HepG2 (cell line): ENCODE data around the gene HCFC1R1. TPM values are rescaled to one million over a fixed set of nuclear protein-coding genes. Genes with fewer than 3 reads are reported as not detected.

ENCODE experiments used
- ATAC-seq: fragments of 200-7000 bp; cut with Tn5 transposase; 3 replicates; pipeline ENCODE4 v1.9.1; 2020; ENCODE audit warnings: mild to moderate bottlenecking, moderate library complexity
- BruUV-seq: library from RNA; stranded (reverse); fragments of 400-500 nt; replicated peaks from 2 replicates; lab custom pipeline; 2021; lab: Mats Ljungman, UMichigan
- CTCF ChIA-PET: fragments of 300-600 bp; formaldehyde crosslinking; extraction: SDS; loops from one replicate; lab custom pipeline; 2021; ENCODE audit warnings: low total read pairs, inconsistent platforms, low intra/inter-chr PET ratio; lab: Yijun Ruan, JAX
- POLR2A ChIA-PET: fragments of 350-600 bp; sonication (Branson Sonifier 250); formaldehyde crosslinking; loops from one replicate; lab custom pipeline; 2020; ENCODE audit warnings: antibody characterized with exemption, inconsistent platforms; lab: Yijun Ruan, JAX
- DNase-seq: peaks from one replicate; pipeline ENCODE4 v3.0.0-alpha.2; 2015; ENCODE audit warnings: low spot score
- FAIRE-seq: peaks from 3 replicates; lab custom pipeline; 2011; peaks lifted over from hg19 to GRCh38; lab: Jason Lieb, UNC
- H2AFZ ChIP-seq: one replicate; pipeline ENCODE4 v1.6.1; 2011; ENCODE audit warnings: low read length, inconsistent platforms
- H3K27ac ChIP-seq: fragments of 300-600 bp; 3 replicates; pipeline ENCODE4 v1.8.0; 2011; ENCODE audit warnings: mixed run types, mild to moderate bottlenecking, mixed read lengths, low read length, inconsistent platforms; ENCODE audit not compliant: insufficient read depth; ENCODE audit errors: extremely low read length
- H3K27me3 ChIP-seq, 2 experiments: fragments of 200-600 bp in 1 of 2; 2 replicates in 1 of 2; 3 replicates in 1 of 2; pipeline versions ENCODE4 v1.6.0 to v1.8.0; 2011; ENCODE audit warnings: low read length in 2 of 2, mild to moderate bottlenecking in 2 of 2, moderate library complexity in 2 of 2, inconsistent platforms in 1 of 2; ENCODE audit not compliant: insufficient read depth in 2 of 2, control insufficient read depth in 1 of 2
- H3K36me3 ChIP-seq, 2 experiments: fragments of 200-600 bp in 1 of 2; replicated peaks in 1 of 2; 2 replicates in 1 of 2; 3 replicates in 1 of 2; pipeline versions ENCODE4 v1.5.1 to v1.8.0; 2011; ENCODE audit warnings: low read length in 2 of 2, inconsistent platforms in 1 of 2; ENCODE audit not compliant: insufficient read depth in 2 of 2, control insufficient read depth in 1 of 2
- H3K4me1 ChIP-seq: 2 replicates; pipeline ENCODE4 v1.5.1; 2012; ENCODE audit warnings: low read length, inconsistent platforms; ENCODE audit not compliant: insufficient read depth
- H3K4me2 ChIP-seq: 2 replicates; pipeline ENCODE4 v1.6.0; 2011; ENCODE audit warnings: low read depth, low read length, inconsistent platforms
- H3K4me3 ChIP-seq, 3 experiments: fragments of 200-600 bp in 1 of 3; sonication (generic), shearing (Covaris generic) in 1 of 3; replicated peaks in 1 of 3; 2 replicates each; pipeline ENCODE4 v1.5.1; 2011 to 2016; ENCODE audit warnings: low read length in 3 of 3, inconsistent platforms in 2 of 3, low read depth in 2 of 3, mild to moderate bottlenecking in 2 of 3, control low read depth in 1 of 3, mixed read lengths in 1 of 3; ENCODE audit not compliant: insufficient read depth in 1 of 3
- H3K79me2 ChIP-seq: one replicate; pipeline ENCODE4 v1.6.1; 2011; ENCODE audit warnings: low read length, inconsistent platforms; ENCODE audit not compliant: insufficient read depth
- H3K9ac ChIP-seq: 2 replicates; pipeline ENCODE4 v1.6.0; 2011; ENCODE audit warnings: mild to moderate bottlenecking, low read depth, low read length, inconsistent platforms; ENCODE audit not compliant: insufficient read depth
- H3K9me3 ChIP-seq: 2 replicates; pipeline ENCODE4 v1.5.1; 2012; ENCODE audit warnings: mild to moderate bottlenecking, low read length
- H4K20me1 ChIP-seq: 2 replicates; pipeline ENCODE4 v1.6.0; 2011; ENCODE audit warnings: inconsistent platforms, mild to moderate bottlenecking, low read length, moderate library complexity; ENCODE audit not compliant: insufficient read depth
- ATF1 ChIP-seq: IDR thresholded peaks from 2 replicates; pipeline ENCODE4 v1.6.1; 2016; ENCODE audit warnings: mild to moderate bottlenecking, control low read depth
- CEBPG ChIP-seq: IDR thresholded peaks from 2 replicates; pipeline ENCODE4 v1.6.1; 2016
- HNF4A ChIP-seq: sonication (generic); formaldehyde crosslinking; IDR thresholded peaks from 2 replicates; pipeline ENCODE4 v1.4.0; 2020; ENCODE audit warnings: missing genetic modification reagents
- HNRNPK ChIP-seq: fragments of 200-400 bp; formaldehyde crosslinking; IDR thresholded peaks from 2 replicates; pipeline ENCODE4 v1.6.1; 2018; ENCODE audit warnings: low read length, low read depth, moderate library complexity, mild to moderate bottlenecking; ENCODE audit not compliant: poor library complexity, severe bottlenecking
- MAZ ChIP-seq, 2 experiments: sonication (generic) in 1 of 2; formaldehyde crosslinking in 1 of 2; IDR thresholded peaks; 2 replicates each; pipeline versions ENCODE4 v1.5.0 to v1.6.1; 2012 to 2020; ENCODE audit warnings: low read depth in 2 of 2, mild to moderate bottlenecking in 2 of 2, borderline replicate concordance in 1 of 2, improper control_type of control experiment in 1 of 2, low read length in 1 of 2, missing genetic modification reagents in 1 of 2, moderate library complexity in 1 of 2
- MEF2D ChIP-seq: sonication (generic); formaldehyde crosslinking; IDR thresholded peaks from 2 replicates; pipeline ENCODE4 v1.5.1; 2020; ENCODE audit warnings: mild to moderate bottlenecking, missing genetic modification reagents
- MYNN ChIP-seq: sonication (generic); formaldehyde crosslinking; IDR thresholded peaks from 2 replicates; pipeline ENCODE4 v1.4.0; 2020; ENCODE audit warnings: mild to moderate bottlenecking, low read depth, missing genetic modification reagents
- NR2F2 ChIP-seq: IDR thresholded peaks from 2 replicates; pipeline ENCODE4 v1.6.1; 2012; ENCODE audit warnings: low read depth, inconsistent platforms, borderline replicate concordance
- POLR2G ChIP-seq: fragments of 200-400 bp; formaldehyde crosslinking; IDR thresholded peaks from 2 replicates; pipeline ENCODE4 v1.6.1; 2018; ENCODE audit warnings: mild to moderate bottlenecking, low read depth, low read length, moderate library complexity
- RBFOX2 ChIP-seq: fragments of 200-400 bp; formaldehyde crosslinking; IDR thresholded peaks from 2 replicates; pipeline ENCODE4 v1.6.1; 2017; ENCODE audit warnings: low read depth, mild to moderate bottlenecking, low read length
- REPIN1 ChIP-seq: sonication (generic); formaldehyde crosslinking; IDR thresholded peaks from 2 replicates; pipeline ENCODE4 v1.8.0; 2022; ENCODE audit warnings: missing genetic modification reagents, low read depth, mild to moderate bottlenecking, borderline replicate concordance
- RFXAP ChIP-seq: sonication (generic); formaldehyde crosslinking; IDR thresholded peaks from 2 replicates; pipeline ENCODE4 v1.4.0; 2020; ENCODE audit warnings: missing genetic modification reagents, borderline replicate concordance
- SAP130 ChIP-seq: IDR thresholded peaks from 2 replicates; pipeline ENCODE4 v1.6.1; 2016; ENCODE audit warnings: low read depth
- TEAD3 ChIP-seq: optimal IDR thresholded peaks from 2 replicates; pipeline ENCODE3; 2016; ENCODE audit warnings: borderline replicate concordance
- TGIF2 ChIP-seq: IDR thresholded peaks from 2 replicates; pipeline ENCODE4 v1.6.1; 2016; ENCODE audit warnings: control low read depth, missing compliant biosample characterization
- TP53 ChIP-seq: sonication (generic); formaldehyde crosslinking; conservative IDR thresholded peaks from 2 replicates; pipeline ENCODE4 v1.4.0; 2020; ENCODE audit warnings: missing genetic modification reagents
- ZNF160 ChIP-seq: sonication (generic); formaldehyde crosslinking; IDR thresholded peaks from 2 replicates; pipeline ENCODE4 v1.8.0; 2022; ENCODE audit warnings: mild to moderate bottlenecking, inconsistent platforms, missing genetic modification reagents
- ZNF260 ChIP-seq: sonication (generic); formaldehyde crosslinking; IDR thresholded peaks from 2 replicates; pipeline ENCODE4 v1.4.0; 2020; ENCODE audit warnings: missing genetic modification reagents, low read depth, mild to moderate bottlenecking, borderline replicate concordance
- ZNF34 ChIP-seq: sonication (generic); formaldehyde crosslinking; IDR thresholded peaks from 2 replicates; pipeline ENCODE4 v1.4.0; 2020; ENCODE audit warnings: mild to moderate bottlenecking, missing genetic modification reagents, borderline replicate concordance
- ZNF605 ChIP-seq: sonication (generic); formaldehyde crosslinking; IDR thresholded peaks from 2 replicates; pipeline ENCODE4 v1.8.0; 2022; ENCODE audit warnings: mild to moderate bottlenecking, missing genetic modification reagents
- ZNF777 ChIP-seq: sonication (generic); formaldehyde crosslinking; IDR thresholded peaks from 2 replicates; pipeline ENCODE4 v1.4.0; 2020; ENCODE audit warnings: missing genetic modification reagents
- ZSCAN25 ChIP-seq: sonication (generic); formaldehyde crosslinking; IDR thresholded peaks from 2 replicates; pipeline ENCODE4 v1.8.0; 2022; ENCODE audit warnings: mild to moderate bottlenecking, missing genetic modification reagents
- ZZZ3 ChIP-seq: sonication (generic); formaldehyde crosslinking; IDR thresholded peaks from 2 replicates; pipeline ENCODE4 v1.4.0; 2020; ENCODE audit warnings: missing genetic modification reagents, mild to moderate bottlenecking, borderline replicate concordance
- WGBS: methylation state at CpG from one replicate; pipeline ENCODE4 v1.1.6; 2017; ENCODE audit warnings: low lambda C conversion rate; 5-methylcytosine and 5-hydroxymethylcytosine counted together
- in situ Hi-C: cut with HindIII; loops from 2 replicates; pipeline ENCODE4 v1.10.0; 2017; ENCODE audit warnings: low pct_unique_long_range_greater_than_20kb; ENCODE audit not compliant: extremely low pct_ligation_motif_present
- intact Hi-C: fragments of 100-400 bp; cut with micrococcal nuclease; formaldehyde crosslinking; loops from one replicate; pipeline ENCODE4 v1.10.0; 2022; ENCODE audit not compliant: unreplicated experiment
- polyA plus RNA-seq, 8 experiments: library from polyadenylated mRNA; depleted of rRNA in 3 of 8; stranded (reverse) in 7 of 8; unstranded in 1 of 8; fragments of >200 nt; fragmentation: Illumina TruSeq in 4 of 8; extraction: Trizol in 4 of 8; gene quantifications; 2 replicates each; pipeline versions ENCODE4 v1.2.1 to v1.2.3, GENCODE V29; 2011 to 2016; ENCODE audit warnings: low read depth in 4 of 8, missing spikeins in 1 of 8, mixed read lengths in 1 of 8; ENCODE audit not compliant: insufficient read depth in 1 of 8
- total RNA-seq, 5 experiments: library from RNA; depleted of rRNA; stranded (reverse); fragments of >200 nt; fragmentation: Illumina TruSeq; extraction: Trizol; gene quantifications; 2 replicates each; pipeline ENCODE4 v1.2.3, GENCODE V29; 2016; ENCODE audit warnings: low read depth in 1 of 5

Gene HCFC1R1
- total and polyA plus RNA-seq, 2 of the 13 experiments (the other 11 are each of a cell fraction or from before 2014, with no cell fraction given), result 13.8 to 16.1 TPM

DNA sequence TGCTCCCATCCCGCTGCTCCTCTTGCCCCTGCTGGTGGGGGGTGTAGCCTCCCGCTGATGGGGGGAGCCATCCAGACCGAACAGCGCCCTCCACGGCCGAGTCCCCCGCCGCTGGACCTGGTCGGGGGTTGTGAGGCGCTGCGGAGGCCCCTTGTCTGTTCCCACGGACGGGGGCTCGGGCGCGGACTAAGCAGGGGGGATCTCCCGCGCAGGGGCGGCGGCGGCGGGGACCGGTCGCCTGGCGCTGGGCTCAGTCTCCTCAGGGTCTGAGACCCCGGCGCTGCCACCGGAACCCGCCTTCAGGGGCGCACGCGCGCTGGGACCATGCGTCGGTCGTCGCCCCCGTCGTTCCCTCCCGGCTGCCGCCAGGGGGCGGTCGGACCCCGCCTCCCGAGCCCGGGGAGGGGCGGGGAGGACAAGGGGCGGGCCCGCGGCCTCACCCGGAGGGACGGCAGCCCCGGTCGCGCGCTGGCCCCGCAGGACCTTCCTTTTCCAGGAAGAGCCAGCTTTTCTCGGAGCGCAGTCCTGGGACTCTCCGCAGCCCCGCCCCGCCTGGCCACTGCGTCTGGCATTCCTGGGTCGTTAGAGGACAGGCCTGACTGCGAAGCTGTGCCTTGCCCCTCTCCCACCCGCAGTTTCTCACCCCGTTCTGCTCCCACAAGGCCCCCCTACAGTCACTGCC lies 35.4 kb upstream of the HCFC1R1 start (continued):
- TF ChIP-seq SAP130, result peak; percentile 79
- no peak for TF ChIP-seq MEF2D (CRISPR knock-in tag)
- TF ChIP-seq ZNF160 (CRISPR knock-in tag), result 0 out of 2 replicates have a peak, but pooled peaks have one; percentile 24
- TF ChIP-seq RBFOX2, result peak; percentile 71
- TF ChIP-seq REPIN1 (CRISPR knock-in tag), result peak; percentile 53; the same call in 1 of the 2 replicates

DNA sequence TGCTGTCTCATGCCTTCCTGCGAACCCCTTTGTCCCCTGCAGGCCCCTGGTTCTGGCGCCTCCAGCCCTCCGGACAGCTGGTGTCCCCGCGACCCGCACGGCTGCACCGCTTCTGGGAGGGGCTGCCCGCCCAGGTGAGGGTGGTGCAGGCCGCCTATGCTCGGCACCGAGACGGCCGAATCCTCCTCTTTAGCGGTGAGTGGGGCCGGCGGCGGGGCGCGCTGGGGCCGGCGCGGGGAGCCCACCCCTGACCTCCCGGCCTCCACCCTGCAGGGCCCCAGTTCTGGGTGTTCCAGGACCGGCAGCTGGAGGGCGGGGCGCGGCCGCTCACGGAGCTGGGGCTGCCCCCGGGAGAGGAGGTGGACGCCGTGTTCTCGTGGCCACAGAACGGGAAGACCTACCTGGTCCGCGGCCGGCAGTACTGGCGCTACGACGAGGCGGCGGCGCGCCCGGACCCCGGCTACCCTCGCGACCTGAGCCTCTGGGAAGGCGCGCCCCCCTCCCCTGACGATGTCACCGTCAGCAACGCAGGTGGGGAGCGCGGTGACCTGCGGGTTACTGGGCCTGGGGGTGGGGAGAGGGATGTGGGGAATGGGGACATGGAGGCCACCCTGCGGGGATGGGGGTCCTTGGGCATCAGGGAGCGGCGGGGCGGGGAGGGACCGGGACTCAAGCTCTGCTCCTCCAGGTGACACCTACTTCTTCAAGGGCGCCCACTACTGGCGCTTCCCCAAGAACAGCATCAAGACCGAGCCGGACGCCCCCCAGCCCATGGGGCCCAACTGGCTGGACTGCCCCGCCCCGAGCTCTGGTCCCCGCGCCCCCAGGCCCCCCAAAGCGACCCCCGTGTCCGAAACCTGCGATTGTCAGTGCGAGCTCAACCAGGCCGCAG lies 34.6 kb upstream of the HCFC1R1 start:
- Histone ChIP-seq H3K4me2 (peak overlapping the region; percentile 99), H3K4me3 (peak overlapping the region; percentile 74 to 91 (median 90)), H3K27ac (no peak overlapping the region), H3K9ac (peak overlapping the region; percentile 81), H2AFZ (no peak overlapping the region), H3K27me3 (no peaks in the 10 kb centered on the region), H3K9me3 (no peaks in the 10 kb centered on the region), H3K36me3 (no peaks in the 10 kb centered on the region), H4K20me1 (no peaks in the 10 kb centered on the region), H3K4me1 (peaks cover 14% of the 10 kb centered on the region), H3K79me2 (no peaks in the 10 kb centered on the region)
- ChIA-PET CTCF (interaction anchor here (1.2 to 1.6 kb wide), 3 partner anchors 29 to 43 kb away, joined by 5 to 8 read pairs (median 7); no protein-coding TSS in a partner anchor), POLR2A (interaction anchor here (1.0 to 3.0 kb wide), 13 partner anchors 9 to 71 kb away, joined by 3 to 30 read pairs (median 3); partner anchors contain the start of genes HCFC1R1, THOC6, TNFRSF12A and ZNF205)
- no TSS peak for BruUV-seq
- in situ Hi-C loops, result no loop called here
- ATAC-seq, result peak; percentile 12
- DNase-seq, result peak; percentile 36
- no peak for FAIRE-seq
- 35% methylated on average over 4 of the region's 77 CpGs for WGBS
- intact Hi-C loops, result loop anchor here (1.0 to 2.0 kb wide), 3 partner anchors 29 to 70 kb away; no protein-coding TSS in a partner anchor
- TF ChIP-seq RBFOX2 (no peak), MYNN (no peak), HNRNPK (peak; percentile 85), CEBPG (CRISPR knock-in tag) (no peak), ZNF260 (CRISPR knock-in tag) (no peak), ZNF777 (CRISPR knock-in tag) (peak; percentile 4; the same call in 1 of the 2 replicates), ZZZ3 (CRISPR knock-in tag) (no peak), RFXAP (CRISPR knock-in tag) (no peak), ATF1 (CRISPR knock-in tag) (no peak), TP53 (CRISPR knock-in tag) (no peak), TGIF2 (no peak), POLR2G (no peak), TEAD3 (CRISPR knock-in tag) (no peak), ZSCAN25 (0 out of 2 replicates have a peak, but pooled peaks have one; percentile 64), HNF4A (CRISPR knock-in tag) (no peak), ZNF605 (CRISPR knock-in tag) (no peak), MAZ (IDR thresholded peaks at IDR 0.05; ENCODE audit: borderline replicate concordance, low read depth, low read length) (0 out of 2 replicates have a peak, but pooled peaks have one; percentile 2), MAZ (CRISPR knock-in tag; IDR thresholded peaks at IDR 0.05; ENCODE audit: low read depth) (no peak), NR2F2 (no peak), ZNF34 (CRISPR knock-in tag) (no peak; the same call in 1 of the 2 replicates)
